DMS153 treated with DMSO at 0.1 percent for 48 hours (cell line): ENCODE results near the gene NID1.
"Not testable (repeated sequence)": the region's sequence is repeated elsewhere in the genome, so short reads cannot be mapped to it uniquely, and the experiment has no call there.

Experiments
- DNase-seq: peaks from one replicate; lab custom pipeline; 2025; ENCODE audit not compliant: unreplicated experiment; lab: John Stamatoyannopoulos, UW

The NID1 gene

DNA sequence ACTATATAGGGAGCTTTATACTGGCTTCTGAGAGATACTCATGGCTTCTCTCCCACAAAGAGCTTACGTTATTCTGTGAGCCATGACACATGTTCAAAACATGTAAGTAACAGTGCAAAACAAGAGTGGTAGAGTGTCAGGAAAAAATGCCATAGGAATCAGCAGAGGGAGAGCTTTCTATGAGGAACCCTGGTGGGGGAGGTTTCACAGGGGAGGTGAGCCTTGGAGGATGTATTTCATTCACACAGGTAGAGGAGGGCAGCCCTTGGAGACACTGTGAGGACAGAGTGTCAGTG, 125.5 kb downstream of the NID1 start:
- no peak for DNase-seq

DNA sequence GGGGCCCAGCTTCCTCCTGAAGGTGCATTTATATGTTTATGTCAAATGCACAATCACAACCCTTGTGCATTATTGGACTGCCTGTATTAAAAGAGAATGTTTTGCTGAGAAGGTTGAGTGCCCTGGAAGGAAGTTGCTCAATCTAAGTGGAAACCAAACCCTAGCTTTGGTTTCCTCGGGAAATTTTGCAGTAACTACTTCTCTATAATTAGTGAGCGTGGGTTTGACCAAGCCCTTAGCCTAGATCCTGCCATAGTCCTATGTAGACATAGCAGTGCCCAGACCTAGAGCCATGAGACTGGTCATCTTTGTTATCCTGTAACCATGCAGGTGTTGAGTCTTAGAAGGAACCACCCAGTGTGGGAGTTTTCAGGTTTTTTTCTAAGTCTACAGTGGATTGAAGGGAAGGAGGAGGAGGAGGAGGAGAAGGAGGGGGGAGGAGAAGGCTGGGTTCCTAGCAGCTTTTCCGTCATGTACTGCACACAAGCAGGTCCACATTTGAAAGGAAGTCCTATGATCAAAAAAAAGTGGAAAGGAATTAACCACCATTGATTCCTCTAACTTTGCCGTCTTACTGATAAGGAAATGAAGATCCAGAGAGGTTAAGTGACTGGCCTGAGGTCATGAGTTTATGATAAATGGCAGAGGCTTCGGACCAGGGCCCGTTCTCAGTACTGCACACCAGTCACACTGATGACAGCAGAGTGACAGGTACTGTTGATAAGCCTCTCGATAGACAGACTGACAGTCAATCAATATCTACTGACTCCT, 126.0 kb downstream of the NID1 start:
- DNase-seq: no peak

DNA sequence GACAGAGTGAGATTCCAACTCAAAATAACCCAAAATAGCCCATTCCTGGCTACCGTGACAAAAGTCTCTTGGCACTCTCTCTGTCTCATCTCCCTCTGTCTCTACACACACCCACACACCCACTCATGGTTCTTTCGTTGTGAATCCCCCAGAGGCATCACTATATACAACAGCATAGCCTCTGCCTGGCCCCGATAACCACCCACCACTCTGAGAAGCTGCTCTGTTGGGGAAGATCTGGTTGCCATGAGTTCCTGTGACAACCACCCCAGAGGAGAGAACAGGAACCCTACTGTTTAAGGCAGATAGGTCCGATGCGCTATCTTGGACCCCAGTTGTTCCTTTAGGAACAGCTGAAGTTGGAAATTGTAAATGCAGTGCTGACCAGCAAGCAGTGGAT, 127.8 kb downstream of the NID1 start:
- no peak for DNase-seq

DNA sequence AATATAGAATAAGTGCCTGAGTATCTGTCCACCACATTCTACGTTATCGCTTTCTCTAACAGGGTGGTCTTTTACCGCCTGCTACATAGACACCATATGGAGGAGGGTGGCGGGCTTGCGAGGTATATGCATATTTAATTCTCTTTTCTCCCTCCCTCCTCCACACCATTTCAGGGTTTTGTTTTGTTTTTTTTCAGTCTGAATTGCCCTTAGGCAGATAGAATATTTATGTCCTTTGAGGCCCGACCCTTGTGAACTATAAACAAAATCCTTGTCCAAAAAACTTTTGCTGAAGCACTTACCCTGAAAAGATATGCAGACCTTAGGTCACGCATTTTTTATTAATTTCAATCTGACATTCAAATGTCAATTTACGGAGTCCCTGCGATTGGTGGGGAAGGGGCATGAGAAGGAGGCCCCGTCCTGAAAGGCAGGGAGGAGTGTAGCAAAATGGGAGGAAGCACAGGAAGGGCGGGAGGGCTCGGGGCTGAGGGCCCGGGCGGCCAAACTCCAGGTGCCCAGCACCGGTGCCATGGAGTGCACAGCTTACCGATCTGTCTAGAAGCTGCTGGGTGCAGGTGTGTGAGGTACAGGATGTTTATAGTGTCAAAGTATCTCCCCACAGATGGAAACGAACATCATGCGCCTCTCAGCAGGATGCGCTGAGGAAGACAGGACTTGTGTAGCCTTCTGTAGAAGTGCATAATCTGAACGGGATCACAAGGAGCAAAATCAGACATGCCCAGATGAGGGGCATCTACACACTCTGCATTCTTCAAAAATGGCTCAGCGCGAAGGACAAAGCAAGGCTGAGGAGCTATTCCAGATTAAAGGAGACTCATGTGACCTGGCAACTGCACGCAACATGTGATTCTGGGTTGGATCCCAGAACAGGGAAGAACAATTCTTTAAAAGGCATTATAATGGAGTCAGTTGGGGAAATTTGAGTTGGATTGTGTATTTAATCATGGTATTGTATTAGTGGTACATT, 129.4 kb downstream of the NID1 start:
- DNase-seq: no peak

DNA sequence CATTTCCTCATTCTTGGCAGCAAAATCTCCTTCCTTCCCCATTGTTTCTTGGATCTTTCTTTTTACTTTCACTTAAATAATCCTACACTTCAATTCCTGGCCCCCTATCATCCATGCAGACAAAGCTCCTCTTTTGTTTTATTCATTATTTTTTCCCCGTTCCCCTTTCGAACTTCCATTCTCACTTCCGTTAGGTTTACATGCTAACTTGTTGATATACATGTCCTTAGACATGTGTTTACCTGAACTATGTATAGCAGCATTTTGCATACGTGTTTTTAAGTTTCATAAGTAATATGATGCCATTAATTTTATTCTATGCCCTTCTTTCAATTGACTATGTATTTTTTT, 131.1 kb downstream of the NID1 start:
- DNase-seq: no peak

DNA sequence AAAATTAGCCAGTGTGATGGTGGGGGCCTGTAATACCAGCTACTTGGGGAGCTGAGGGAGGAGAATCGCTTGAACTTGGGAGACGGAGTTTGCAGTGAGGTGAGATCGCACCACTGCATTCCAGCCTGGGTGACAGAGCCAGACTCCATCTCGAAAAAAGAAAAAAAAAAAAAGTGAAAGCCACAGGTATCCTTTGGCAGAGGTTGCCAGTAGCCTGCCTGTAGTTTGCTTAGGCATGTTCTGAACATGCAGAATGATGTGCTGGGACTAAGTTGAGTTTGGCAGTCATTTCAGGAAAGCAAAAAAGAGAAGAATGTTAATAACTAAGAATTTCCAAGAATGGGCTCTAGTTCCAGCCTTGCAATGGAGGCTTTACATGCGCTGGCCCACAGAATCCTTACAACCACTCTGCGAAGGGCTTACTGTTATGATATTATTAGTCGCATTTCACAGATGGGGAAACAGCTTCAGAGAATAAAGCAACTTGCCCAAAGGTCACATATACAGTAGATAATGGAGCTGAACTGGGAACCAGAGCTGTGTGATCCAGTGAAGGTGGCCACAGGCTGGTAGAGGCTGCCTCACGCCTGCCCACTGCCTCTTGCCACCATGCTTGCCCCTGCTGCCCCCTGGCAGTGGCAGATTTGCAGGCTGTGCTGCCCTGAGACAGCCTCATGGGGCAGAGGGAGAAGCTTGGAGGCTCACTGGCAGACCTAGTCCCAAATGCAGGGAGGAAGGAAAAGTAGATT, 131.7 kb downstream of the NID1 start:
- no peak for DNase-seq

DNA sequence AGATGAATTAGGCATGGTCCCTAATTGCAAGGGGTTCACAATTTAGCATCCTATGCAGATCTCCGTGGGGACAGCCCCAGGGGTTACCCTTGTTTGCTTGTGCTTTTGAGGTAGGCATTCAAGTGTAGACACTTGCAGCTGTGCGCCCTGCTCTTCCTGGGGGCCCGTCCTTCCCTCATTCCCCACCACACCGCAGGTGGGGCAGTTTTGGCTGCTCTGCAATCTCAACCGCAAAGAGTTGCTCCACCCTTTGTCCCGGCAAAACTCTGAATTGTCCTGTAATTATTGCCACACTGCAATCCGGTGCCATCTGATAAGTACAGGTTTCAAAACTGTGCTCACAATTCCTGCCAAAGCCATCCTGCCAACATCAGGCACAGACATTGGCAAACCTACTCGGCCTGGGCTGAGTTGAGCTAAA, 132.8 kb downstream of the NID1 start:
- no peak for DNase-seq

- no peak for DNase-seq
Measured at GRCh38 chr1:235931171-235931738, 133.6 kb downstream of the NID1 start.

- no peak for DNase-seq
Measured at GRCh38 chr1:235930543-235930942, 134.3 kb downstream of the NID1 start.

DNA sequence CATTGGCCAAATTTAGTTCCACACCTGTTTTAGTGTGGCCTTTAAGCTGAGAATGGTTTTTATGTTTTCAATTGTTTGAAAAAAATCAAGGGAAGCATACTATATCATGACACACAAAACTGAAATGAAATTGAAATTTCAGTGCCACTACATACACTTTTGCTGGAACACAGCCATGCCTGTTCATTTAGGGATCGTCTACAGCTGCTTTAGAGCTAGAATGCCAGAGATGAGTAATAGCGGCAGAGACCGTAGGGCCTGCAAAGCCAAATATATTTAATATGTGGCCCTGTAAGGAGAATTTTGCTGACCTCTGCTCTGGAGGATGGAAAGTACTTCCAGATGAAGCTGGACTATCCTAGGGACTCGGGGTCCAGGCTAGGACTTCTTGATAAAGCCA, 135.7 kb downstream of the NID1 start:
- no peak for DNase-seq

- DNase-seq: no peak
Measured at GRCh38 chr1:235928197-235928596, 136.7 kb downstream of the NID1 start.

- DNase-seq: not testable (repeated sequence)
Measured at GRCh38 chr1:235927551-235927950, 137.3 kb downstream of the NID1 start.
